NCI-H510A treated with DMSO at 0.1 percent for 48 hours (cell line): ENCODE results near the gene REXO1.
A peak's percentile ranks its signal among the peaks of the same experiment; 100 is the strongest.

Experiments
- DNase-seq: peaks from one replicate; lab custom pipeline; 2025; lab: John Stamatoyannopoulos, UW

The REXO1 gene

DNA sequence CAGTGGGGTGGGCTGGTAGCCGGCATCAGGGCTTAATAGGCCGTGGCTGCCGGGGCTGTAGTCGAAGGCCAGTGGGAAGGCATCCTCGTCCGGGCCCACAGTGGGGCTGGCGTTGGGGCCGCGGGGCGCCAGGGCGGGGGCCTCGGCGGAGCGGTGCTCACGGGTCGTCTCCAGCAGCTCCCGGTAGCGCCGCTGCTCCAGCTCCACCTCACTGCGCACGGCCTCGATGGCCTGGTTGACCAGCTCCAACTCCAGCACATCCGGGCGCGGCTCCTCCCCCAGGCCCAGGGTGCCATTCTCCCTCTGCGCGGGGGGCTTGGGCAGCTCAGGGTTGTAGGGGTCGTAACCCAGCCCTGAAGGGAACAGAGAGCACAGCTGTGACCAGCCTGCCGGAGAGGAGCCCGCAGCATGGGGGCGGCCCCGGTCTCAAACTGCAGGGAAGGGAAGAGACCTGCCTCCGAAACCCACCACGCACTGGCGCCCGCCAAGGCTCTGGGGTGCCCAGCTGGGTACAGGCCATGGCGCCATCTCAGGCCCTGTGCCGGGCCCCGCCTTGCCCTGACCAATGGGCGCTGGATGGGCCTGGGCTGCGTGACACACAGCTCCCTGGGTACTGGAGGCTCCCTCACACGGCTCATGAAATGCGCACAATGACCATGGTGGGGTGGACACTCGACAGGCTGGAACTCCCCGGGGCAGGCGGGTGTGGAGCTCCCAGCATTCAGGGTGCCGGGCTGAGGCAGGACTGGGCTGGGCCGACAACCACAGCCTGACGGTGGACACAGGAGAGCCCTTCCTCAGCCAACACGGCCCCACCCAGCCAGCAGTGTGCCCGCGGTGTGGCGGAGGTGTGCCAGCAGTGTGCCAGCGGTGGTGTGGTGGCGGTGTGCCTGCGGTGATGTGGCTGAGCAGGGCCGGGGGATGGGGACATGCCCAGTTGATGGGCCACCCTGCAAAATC is 19.7 kb downstream of the REXO1 start:
- DNase-seq, result no peak

DNA sequence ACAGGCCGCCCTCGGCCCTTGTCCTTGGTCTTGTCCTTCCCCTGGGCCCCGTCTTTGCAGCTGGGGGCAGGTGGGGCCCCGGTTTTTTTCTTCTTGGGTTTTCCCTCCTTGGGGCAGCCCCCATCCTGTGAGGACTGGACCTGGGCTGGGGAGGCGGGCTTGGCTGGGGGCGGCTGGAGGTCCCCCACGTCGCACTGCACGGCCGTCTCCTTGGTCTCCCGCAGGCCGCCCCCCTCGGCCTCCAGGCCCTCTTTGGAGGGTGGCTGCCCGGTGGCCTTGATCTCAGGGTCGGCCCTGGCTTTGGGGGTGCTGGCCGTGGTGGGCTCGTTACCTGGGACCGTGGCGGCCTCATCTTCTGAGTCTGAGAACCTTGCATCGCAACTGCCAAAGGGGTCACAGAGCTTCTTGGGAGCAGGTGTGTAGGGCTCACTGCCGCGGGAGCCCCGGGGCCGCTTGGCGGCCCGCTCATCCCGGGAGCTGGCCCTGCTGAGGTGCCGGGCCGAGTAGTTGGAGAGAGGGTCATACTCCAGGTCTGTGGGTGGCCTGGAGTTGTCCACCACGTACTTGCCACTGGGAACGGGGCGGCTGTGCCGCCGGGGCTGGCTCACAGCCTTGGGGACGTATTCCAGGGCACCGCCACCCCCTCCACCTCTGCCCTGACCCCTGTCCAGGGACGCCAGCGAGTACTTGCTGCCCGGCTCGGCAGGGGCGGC is 20.6 kb downstream of the REXO1 start:
- no peak for DNase-seq

- no peak for DNase-seq
Observed at GRCh38 chr19:1826557-1827521, 21.4 kb downstream of the REXO1 start.

GRCh38 chr19:1825909-1826556 is 22.2 kb downstream of the REXO1 start:
- DNase-seq, result peak; percentile 18

- DNase-seq, result no peak
Observed at GRCh38 chr19:1824252-1824622, 24.0 kb downstream of the REXO1 start.

- no peak for DNase-seq
Observed at GRCh38 chr19:1823539-1824251, 24.6 kb downstream of the REXO1 start.

GRCh38 chr19:1823020-1823419 is 25.3 kb downstream of the REXO1 start:
- no peak for DNase-seq

GRCh38 chr19:1822210-1822609 is 26.1 kb downstream of the REXO1 start:
- no peak for DNase-seq

DNA sequence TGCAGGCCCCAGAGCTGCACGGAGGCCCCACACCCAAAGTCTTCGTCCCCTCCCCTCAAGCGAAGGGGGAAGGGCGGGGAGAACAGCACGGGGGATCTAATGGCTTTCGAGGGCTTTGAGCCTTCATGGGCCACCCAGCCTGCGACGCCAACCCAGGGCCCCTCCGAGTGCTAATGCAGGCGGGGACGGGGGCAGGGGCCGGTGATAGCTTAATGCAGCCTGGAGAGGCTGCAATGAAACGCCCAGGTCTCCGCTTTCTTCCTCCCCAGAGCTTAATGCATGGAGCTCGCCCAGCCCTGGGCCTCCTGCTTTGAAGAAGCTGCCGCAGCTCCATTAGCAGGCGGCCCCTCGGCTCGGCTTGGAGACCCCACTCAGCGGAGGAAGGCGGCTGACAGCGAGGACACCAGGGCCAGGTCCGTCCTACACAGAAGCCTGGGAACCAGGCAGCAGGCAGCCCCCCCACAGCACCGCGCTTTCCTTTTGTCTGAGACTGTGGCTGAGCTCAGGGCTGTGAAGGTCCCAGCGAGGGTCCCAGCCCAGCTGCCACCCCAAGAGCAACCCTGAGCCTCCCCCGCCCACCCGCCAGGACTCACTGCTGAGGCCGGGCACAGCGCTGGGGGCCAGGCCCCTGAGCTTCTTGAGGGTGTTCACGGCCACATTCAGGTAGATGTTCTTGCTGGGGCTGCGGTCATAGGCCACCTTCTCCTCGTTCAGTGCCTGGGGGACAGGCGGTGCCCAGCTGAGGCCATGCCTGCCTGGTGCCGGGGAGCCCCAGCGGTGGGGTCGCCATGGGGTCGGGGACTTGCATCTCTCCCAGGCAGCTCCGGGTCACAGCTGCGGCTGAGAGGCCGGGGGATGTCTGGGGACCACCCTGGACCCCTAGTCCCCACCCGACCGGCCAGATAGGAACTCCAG is 28.7 kb downstream of the REXO1 start:
- DNase-seq, result no peak

DNA sequence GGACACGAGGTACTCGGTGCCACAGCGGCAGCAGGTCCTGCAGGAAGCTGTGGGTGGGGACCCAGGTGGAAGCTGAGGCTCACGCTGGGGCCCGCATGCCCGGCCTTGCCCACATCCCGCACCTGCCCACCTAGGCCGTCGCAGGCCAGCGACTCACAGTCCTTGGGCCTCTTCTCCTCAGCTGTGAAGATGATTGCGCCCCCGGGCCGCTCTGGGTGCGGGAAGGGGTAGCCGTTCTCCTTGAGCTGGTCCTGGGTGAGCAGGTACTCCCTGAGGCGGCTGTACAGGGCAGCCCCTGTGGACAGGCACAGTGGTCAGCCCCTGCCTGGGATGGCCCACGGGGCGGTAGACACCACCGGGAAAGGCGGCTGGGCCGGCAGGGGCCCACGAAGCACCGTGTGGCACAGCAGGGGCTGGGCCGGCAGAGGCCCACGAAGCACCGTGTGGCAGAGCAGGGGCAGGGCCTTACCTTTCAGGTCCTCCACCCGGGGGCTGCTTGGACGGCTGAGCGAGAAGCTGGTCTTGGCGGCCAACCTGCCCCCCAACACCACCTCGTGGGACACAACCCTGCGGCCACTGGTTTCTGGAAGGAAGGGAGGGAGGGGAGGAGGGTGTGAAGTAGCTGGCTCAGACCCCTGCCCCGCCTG is 29.6 kb downstream of the REXO1 start:
- no peak for DNase-seq

- DNase-seq, result no peak
Observed at GRCh38 chr19:1817553-1818179, 30.6 kb downstream of the REXO1 start.

DNA sequence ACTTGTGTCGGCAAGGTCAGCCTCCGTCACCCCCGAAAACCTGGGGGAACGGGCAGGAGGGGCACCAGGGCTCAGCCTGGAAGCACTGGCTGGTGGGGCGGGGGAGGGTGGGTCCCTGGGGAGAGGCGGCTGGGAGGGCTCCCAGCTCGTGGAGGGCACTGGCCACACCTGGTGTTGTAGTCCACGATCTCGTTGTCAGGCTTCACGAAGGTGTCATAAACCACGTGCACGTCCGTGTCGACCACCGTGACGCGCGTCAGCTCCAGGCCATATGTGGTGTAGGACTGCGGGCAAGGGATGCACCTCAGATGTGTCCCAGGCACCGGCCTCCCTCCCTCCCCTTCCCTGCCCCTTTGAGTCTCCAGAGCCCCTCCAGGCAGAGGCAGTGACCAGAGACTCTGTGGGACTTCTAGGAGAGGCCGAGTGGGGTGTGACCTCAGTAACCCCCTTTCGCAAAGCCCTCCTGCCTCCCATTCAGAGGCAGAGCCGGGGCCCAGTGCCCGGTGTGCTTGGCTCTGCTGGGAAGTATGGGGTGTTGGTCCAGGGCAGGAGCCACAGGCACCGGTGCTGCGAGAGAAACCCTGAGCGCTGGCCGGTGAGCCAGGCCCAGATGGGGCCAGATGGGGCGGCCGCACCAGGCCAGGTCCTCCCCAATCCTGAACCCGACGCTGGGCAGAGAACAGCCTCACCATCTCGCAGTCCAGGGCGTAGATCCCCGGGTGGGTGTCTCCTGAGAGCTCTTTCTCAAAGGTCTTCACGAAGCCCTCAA is 31.6 kb downstream of the REXO1 start:
- no peak for DNase-seq

DNA sequence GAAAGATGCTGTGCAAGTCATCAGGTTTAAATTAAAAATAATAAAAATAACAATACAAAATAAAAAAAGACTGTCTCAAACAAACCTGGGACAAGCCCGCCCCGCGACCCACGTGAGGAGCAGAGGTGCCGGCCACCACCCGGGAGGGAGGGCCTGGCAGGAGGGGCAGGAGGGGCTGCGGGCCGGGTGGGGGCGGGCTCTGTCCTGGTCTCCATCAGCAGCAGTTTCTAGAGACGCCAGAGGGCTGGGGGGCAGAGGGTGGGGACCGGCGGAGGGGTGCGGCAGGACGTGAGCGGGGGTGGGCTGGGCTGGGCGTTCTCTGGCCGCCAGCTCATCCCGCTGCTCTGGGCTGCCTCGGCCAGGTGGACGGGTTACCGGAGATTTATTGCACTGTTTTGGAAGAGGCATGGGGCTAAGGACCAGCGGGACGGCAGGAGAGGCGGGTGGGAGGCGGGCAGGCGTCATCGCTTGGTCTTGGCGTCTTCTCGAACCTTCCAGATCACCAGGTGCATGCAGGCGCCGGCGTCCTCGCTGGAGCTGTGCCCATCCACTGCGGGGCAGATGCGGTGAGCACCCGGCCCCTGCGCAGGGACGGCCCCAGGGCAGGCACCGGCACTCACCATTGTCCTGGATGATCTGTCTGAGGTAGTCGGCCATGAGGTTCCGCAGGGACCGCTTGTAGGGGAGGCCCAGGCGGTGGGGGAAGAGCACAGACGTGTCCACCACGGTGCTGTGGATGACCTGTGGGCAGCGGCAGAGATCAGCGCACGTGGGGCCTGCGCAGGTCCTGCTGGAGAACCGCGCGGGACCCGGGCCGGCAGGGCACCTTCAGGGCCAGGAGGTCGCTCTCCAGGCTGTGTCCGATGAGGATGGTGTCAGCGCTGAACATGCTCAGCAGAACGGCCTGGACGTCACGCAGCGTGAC is 32.4 kb downstream of the REXO1 start:
- no peak for DNase-seq

DNA sequence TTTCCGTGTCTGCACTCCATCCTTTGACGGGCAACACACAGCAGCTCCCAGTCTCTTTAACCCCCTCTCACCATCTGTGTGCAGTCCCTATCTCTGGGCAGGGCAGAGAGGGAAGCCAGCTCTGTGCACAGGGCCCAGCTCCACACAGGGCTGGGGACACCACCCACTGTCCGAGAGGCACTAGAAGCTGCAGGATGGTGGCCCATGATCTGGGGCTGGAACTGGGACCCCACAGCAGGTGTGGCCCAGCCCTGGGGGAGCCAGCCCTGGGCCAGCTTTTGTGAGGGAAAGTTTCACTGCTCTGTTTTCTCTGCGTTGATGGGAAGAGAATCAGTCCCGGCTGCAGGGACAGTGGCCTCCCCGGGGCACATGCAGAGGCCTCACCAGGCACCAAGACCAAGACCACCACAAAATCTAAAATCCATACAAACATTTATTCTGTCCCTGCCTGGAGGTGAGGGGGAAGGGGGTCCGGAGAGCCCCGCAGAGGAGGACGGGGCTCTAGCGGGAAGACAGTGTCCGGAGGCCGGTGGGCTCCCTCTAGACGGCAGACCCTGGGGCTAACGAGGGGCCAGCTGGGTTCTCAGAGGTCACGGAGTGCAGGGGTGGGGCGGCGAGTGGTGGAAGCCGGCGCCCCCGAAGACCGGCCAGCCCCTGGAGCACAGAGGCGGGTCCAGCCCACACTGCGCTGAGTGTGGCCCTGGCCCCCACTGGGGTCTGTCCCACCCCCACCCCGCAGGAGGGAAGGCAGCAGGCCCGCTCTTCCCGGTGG is 33.3 kb downstream of the REXO1 start:
- DNase-seq, result no peak

- DNase-seq, result no peak
Observed at GRCh38 chr19:1814391-1814790, 33.9 kb downstream of the REXO1 start.
